NCI-H2171 treated with DMSO at 0.1 percent for 48 hours (cell line): ENCODE data around the gene SLC9A2.

Experiments
- DNase-seq: peaks from one replicate; lab custom pipeline; 2025; lab: John Stamatoyannopoulos, UW

The SLC9A2 gene

GRCh38 chr2:102620332-102620731 lies 979 bp downstream of the SLC9A2 start:
- DNase-seq: no peak

- no peak for DNase-seq
Observed at GRCh38 chr2:102621630-102622029, 2.3 kb downstream of the SLC9A2 start.

- DNase-seq: no peak
Observed at GRCh38 chr2:102622646-102623045, 3.3 kb downstream of the SLC9A2 start.

GRCh38 chr2:102630458-102630857 lies 11.1 kb downstream of the SLC9A2 start:
- no peak for DNase-seq

GRCh38 chr2:102632380-102633175 lies 13.2 kb downstream of the SLC9A2 start:
- DNase-seq: no peak

GRCh38 chr2:102634831-102635241 lies 15.5 kb downstream of the SLC9A2 start:
- no peak for DNase-seq

- no peak for DNase-seq
Observed at GRCh38 chr2:102635317-102635716, 16.0 kb downstream of the SLC9A2 start.

GRCh38 chr2:102636283-102636907 lies 17.0 kb downstream of the SLC9A2 start:
- no peak for DNase-seq

GRCh38 chr2:102637358-102637757 lies 18.0 kb downstream of the SLC9A2 start:
- no peak for DNase-seq

- no peak for DNase-seq
Observed at GRCh38 chr2:102639429-102639828, 20.1 kb downstream of the SLC9A2 start.

GRCh38 chr2:102652126-102652525 lies 32.8 kb downstream of the SLC9A2 start:
- no peak for DNase-seq

- DNase-seq: no peak
Observed at GRCh38 chr2:102657770-102658169, 38.4 kb downstream of the SLC9A2 start.

GRCh38 chr2:102660070-102660469 lies 40.7 kb downstream of the SLC9A2 start:
- DNase-seq: no peak

GRCh38 chr2:102660574-102660973 lies 41.2 kb downstream of the SLC9A2 start:
- no peak for DNase-seq

GRCh38 chr2:102661846-102662245 lies 42.5 kb downstream of the SLC9A2 start:
- DNase-seq: no peak

- DNase-seq: no peak
Observed at GRCh38 chr2:102662833-102663232, 43.5 kb downstream of the SLC9A2 start.

GRCh38 chr2:102663381-102663780 lies 44.0 kb downstream of the SLC9A2 start:
- no peak for DNase-seq

- DNase-seq: no peak
Observed at GRCh38 chr2:102664471-102664909, 45.1 kb downstream of the SLC9A2 start.

- no peak for DNase-seq
Observed at GRCh38 chr2:102667072-102667471, 47.7 kb downstream of the SLC9A2 start.

GRCh38 chr2:102668171-102668570 lies 48.8 kb downstream of the SLC9A2 start:
- no peak for DNase-seq

GRCh38 chr2:102669401-102669800 lies 50.0 kb downstream of the SLC9A2 start:
- DNase-seq: no peak

- DNase-seq: no peak
Observed at GRCh38 chr2:102672107-102672776, 52.9 kb downstream of the SLC9A2 start.

- DNase-seq: no peak
Observed at GRCh38 chr2:102674370-102674769, 55.0 kb downstream of the SLC9A2 start.
